Endodermal cell (in vitro differentiated cells): ENCODE measurements around the gene MMP8. TPM values are rescaled to one million over a fixed set of nuclear protein-coding genes. Genes with fewer than 3 reads are reported as not detected.

Source experiments
- DNase-seq: peaks from one replicate; pipeline ENCODE4 v3.0.0-alpha.2; 2017
- H3K27ac ChIP-seq: 2 replicates; pipeline ENCODE4 v1.5.1; 2013; ENCODE audit warnings: mild to moderate bottlenecking, low read depth, low read length, moderate library complexity
- H3K27me3 ChIP-seq: 2 replicates; pipeline ENCODE4 v1.6.1; 2013; ENCODE audit warnings: mild to moderate bottlenecking, low read length, moderate library complexity; ENCODE audit not compliant: insufficient read depth, control insufficient read depth, poor library complexity, severe bottlenecking
- H3K36me3 ChIP-seq: 2 replicates; pipeline ENCODE4 v1.7.0; 2013; ENCODE audit warnings: mild to moderate bottlenecking, low read length, moderate library complexity; ENCODE audit not compliant: control insufficient read depth, insufficient read depth
- H3K4me1 ChIP-seq: one replicate; pipeline ENCODE4 v1.7.0; 2013; ENCODE audit warnings: low read length; ENCODE audit not compliant: control insufficient read depth, insufficient read depth
- H3K4me3 ChIP-seq: 2 replicates; pipeline ENCODE4 v1.5.1; 2013; ENCODE audit warnings: mild to moderate bottlenecking, low read length, moderate library complexity
- H3K9ac ChIP-seq: 2 replicates; pipeline ENCODE4 v1.6.1; 2013; ENCODE audit warnings: mild to moderate bottlenecking, low read length, moderate library complexity; ENCODE audit not compliant: poor library complexity, severe bottlenecking; ENCODE audit errors: extremely low read depth
- H3K9me3 ChIP-seq: 2 replicates; pipeline ENCODE4 v1.6.1; 2013; ENCODE audit warnings: mild to moderate bottlenecking, low read length, moderate library complexity; ENCODE audit not compliant: control insufficient read depth
- H3K27ac Mint-ChIP-seq: 2 replicates; pipeline ENCODE4 v1.8.0; 2020; ENCODE audit warnings: mixed read lengths
- H3K27me3 Mint-ChIP-seq: 2 replicates; pipeline ENCODE4 v1.8.0; 2021; ENCODE audit warnings: mild to moderate bottlenecking, mixed read lengths; ENCODE audit not compliant: insufficient read depth
- H3K36me3 Mint-ChIP-seq: 2 replicates; pipeline ENCODE4 v1.8.0; 2020; ENCODE audit warnings: low read depth, mixed read lengths
- H3K4me1 Mint-ChIP-seq: 2 replicates; pipeline ENCODE4 v1.8.0; 2020; ENCODE audit warnings: mixed read lengths
- H3K4me3 Mint-ChIP-seq: 2 replicates; pipeline ENCODE4 v1.8.0; 2020; ENCODE audit warnings: mild to moderate bottlenecking, moderate library complexity, mixed read lengths
- H3K9me3 Mint-ChIP-seq: 2 replicates; pipeline ENCODE4 v1.8.0; 2020; ENCODE audit warnings: mild to moderate bottlenecking, mixed read lengths
- WGBS, 2 experiments: methylation state at CpG; one replicate each; pipeline versions ENCODE4 v1.1.5 to v1.1.7; 2013; ENCODE audit warnings: missing lambda C conversion rate in 2 of 2, mixed read lengths in 1 of 2; ENCODE audit not compliant: insufficient coverage in 1 of 2, insufficient read length in 1 of 2; 5-methylcytosine and 5-hydroxymethylcytosine counted together
- total RNA-seq, 2 donors: library from RNA; stranded (reverse); fragmentation: NEBNext Ultra II Directional in 1 of 2; extraction: Animal tissue kit (Norgen Biotek cat#: 25700) in 1 of 2; gene quantifications; 2 replicates in 1 of 2; 3 replicates in 1 of 2; pipeline ENCODE4 v1.2.1, GENCODE V29; 2021
- TF ChIP-seq, protein P1 (sequence below): fragments of 200-600 bp; sonication (generic); conservative IDR thresholded peaks from 2 replicates; pipeline ENCODE4 v1.5.0; 2021; ENCODE audit warnings: antibody characterized with exemption, mild to moderate bottlenecking

Gene MMP8
- total RNA-seq, 2 donors from 2014 or later, result not detected

DNA sequence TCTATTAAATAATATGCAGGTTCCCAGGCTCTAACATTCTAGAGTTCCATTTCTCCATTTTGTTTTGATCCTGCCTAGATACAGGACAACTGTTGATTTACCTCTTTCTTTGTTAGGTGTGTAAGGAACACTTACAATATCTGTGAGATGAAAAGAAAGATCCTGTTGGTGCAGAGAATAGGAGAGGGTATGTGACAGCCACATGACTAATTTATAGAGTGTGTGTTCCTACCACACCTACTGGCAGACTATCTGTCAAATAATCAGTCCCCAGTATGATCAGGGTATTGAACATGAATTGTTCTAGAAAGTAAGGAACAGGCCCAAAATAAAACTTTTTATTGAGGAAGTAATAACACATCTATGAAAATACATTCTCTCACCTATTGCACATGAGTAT, 45.4 kb upstream of the MMP8 start:
- no peaks in the 10 kb centered on the region for H3K9me3 ChIP-seq
- no peak overlapping the region for H3K9ac ChIP-seq
- no peak for DNase-seq
- H3K27me3 Mint-ChIP-seq, result no peaks in the 10 kb centered on the region
- no peak overlapping the region for H3K27ac ChIP-seq
- H3K36me3 ChIP-seq, result no peaks in the 10 kb centered on the region
- H3K9me3 Mint-ChIP-seq, result no peaks in the 10 kb centered on the region
- H3K27ac Mint-ChIP-seq, result no peak overlapping the region
- no peak overlapping the region for H3K4me3 Mint-ChIP-seq
- H3K27me3 ChIP-seq, result no peaks in the 10 kb centered on the region
- TF ChIP-seq, protein P1, sequence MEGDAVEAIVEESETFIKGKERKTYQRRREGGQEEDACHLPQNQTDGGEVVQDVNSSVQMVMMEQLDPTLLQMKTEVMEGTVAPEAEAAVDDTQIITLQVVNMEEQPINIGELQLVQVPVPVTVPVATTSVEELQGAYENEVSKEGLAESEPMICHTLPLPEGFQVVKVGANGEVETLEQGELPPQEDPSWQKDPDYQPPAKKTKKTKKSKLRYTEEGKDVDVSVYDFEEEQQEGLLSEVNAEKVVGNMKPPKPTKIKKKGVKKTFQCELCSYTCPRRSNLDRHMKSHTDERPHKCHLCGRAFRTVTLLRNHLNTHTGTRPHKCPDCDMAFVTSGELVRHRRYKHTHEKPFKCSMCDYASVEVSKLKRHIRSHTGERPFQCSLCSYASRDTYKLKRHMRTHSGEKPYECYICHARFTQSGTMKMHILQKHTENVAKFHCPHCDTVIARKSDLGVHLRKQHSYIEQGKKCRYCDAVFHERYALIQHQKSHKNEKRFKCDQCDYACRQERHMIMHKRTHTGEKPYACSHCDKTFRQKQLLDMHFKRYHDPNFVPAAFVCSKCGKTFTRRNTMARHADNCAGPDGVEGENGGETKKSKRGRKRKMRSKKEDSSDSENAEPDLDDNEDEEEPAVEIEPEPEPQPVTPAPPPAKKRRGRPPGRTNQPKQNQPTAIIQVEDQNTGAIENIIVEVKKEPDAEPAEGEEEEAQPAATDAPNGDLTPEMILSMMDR, result no peak
- no peaks in the 10 kb centered on the region for H3K4me1 ChIP-seq
- peaks cover under 1% of the 10 kb centered on the region for H3K4me1 Mint-ChIP-seq
- no peaks in the 10 kb centered on the region for H3K36me3 Mint-ChIP-seq
- H3K4me3 ChIP-seq, result no peak overlapping the region

DNA sequence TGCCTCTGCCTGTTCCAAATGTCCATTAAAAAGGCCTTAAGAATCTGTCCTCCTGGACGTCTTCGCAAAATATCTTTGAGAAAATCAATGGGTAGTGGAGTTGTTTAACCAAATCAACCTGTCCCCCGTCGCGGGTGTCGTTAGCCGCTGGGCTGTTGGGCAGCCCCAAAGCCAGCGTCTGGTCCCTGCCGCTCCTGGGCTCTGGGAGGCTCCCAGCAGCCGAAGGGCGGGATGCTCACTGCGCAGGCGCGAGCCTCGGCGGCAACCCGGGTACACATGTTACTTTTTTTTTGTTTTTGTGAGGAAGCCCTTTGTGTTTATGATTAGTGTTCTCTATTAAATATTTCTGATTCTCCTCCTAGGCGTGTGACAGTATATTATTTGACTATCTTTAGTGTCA, 43.0 kb upstream of the MMP8 start:
- Histone ChIP-seq H3K27me3 (no peaks in the 10 kb centered on the region), H3K9ac (no peak overlapping the region), H3K36me3 (no peaks in the 10 kb centered on the region), H3K4me1 (no peaks in the 10 kb centered on the region), H3K27ac (no peak overlapping the region), H3K4me3 (no peak overlapping the region), H3K9me3 (no peaks in the 10 kb centered on the region)
- Mint-ChIP-seq H3K4me3 (no peak overlapping the region), H3K9me3 (no peaks in the 10 kb centered on the region), H3K36me3 (no peaks in the 10 kb centered on the region), H3K27ac (no peak overlapping the region), H3K27me3 (no peaks in the 10 kb centered on the region), H3K4me1 (peaks cover 5% of the 10 kb centered on the region)
- TF ChIP-seq, protein P1, result no peak
- WGBS, 2 experiments, result 92 to 93% methylated on average over 8 to 17 of the region's 18 CpGs
- DNase-seq, result no peak

DNA sequence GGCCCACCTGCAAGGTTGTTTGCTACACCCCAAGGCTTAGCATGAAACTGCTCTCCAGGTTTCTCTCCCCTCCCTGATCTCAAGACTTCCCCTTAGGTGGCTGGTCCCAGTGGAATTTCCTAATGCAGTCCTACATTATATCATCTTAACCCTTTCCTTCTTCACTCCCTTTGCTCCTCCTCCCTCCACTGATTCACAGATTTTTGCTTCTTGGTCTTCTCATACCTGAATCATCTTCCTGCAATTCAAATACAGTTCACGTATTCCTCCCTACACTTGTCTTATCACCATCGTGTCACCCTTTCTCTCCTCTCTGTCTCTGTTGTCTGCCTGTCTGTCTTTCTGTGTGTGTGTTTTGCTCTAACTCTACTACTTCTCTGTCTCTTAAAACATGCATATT, 38.7 kb upstream of the MMP8 start:
- Mint-ChIP-seq H3K4me3 (no peak overlapping the region), H3K9me3 (no peaks in the 10 kb centered on the region), H3K36me3 (no peaks in the 10 kb centered on the region), H3K27me3 (no peaks in the 10 kb centered on the region), H3K4me1 (peaks cover 5% of the 10 kb centered on the region), H3K27ac (no peak overlapping the region)
- no peaks in the 10 kb centered on the region for H3K27me3 ChIP-seq
- TF ChIP-seq, protein P1, result no peak
- no peak overlapping the region for H3K27ac ChIP-seq
- WGBS, 2 experiments, result 81 to 86% methylated on average over 2 of the region's 2 CpGs
- no peaks in the 10 kb centered on the region for H3K4me1 ChIP-seq
- H3K9ac ChIP-seq, result no peak overlapping the region
- no peaks in the 10 kb centered on the region for H3K9me3 ChIP-seq
- H3K4me3 ChIP-seq, result no peak overlapping the region
- H3K36me3 ChIP-seq, result no peaks in the 10 kb centered on the region
- no peak for DNase-seq
